ENCODE measurements around the gene COA5. TPM values are rescaled to one million over a fixed set of nuclear protein-coding genes. Genes with fewer than 3 reads are reported as not detected.

The COA5 gene
- polyA plus RNA-seq, 1 donor = 85.3 TPM

- DNase-seq = peak; percentile 14
These were observed 52.6 kb downstream of the COA5 start for GRCh38 chr2:98555696-98556095.

GRCh38 chr2:98554116-98554861, 54.0 kb downstream of the COA5 start:
- DNase-seq = no peak

DNA sequence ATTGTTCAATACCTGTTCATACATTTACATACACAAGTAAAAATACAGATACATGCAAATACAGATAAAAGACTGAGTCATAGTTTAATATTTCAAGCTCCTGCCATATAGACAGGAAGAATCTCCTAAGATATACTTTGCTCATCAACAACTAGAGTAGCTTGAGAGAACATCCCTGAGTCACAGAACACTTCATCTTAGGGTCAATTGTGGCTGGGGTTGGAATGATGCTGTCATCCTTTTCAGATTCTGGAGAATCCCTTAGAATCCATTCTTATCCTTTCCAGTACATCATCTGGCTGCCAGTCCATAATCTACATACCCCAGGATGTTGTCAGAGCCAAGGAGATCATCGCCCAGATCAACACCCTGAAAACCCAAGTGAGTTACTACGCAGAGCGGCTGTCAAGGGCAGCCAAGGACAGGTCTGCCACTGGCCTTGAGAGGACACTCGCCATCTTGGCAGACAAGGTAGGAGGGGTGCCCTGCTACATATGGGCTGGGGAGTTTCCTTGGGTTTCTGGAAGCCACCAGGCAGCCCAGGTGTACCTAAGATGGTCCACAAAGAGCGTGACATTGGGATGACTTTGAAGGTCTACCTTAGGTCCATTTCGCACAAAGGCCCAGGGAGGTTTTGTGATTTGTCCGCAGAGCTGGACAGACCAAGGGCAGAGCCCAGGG, 55.7 kb downstream of the COA5 start:
- no peak for DNase-seq

GRCh38 chr2:98551316-98551715, 57.0 kb downstream of the COA5 start:
- DNase-seq = no peak

- no peak for DNase-seq
These were observed 58.1 kb downstream of the COA5 start for GRCh38 chr2:98550165-98550564.

Other genes starting within 250 kb of the COA5 start
- 26.7 TPM for gene INPP4A, start 163.7 kb downstream of the COA5 start, polyA plus RNA-seq (ENCODE audit: insufficient read length)
- 72.9 TPM for gene UNC50, start 77 bp upstream of the COA5 start, polyA plus RNA-seq (ENCODE audit: insufficient read length)
- 33.4 TPM for gene MGAT4A, start 122.6 kb upstream of the COA5 start, polyA plus RNA-seq (ENCODE audit: insufficient read length)